GM19238 (cell line): ENCODE results near the gene RNLS.
A peak's percentile ranks its signal among the peaks of the same experiment; 100 is the strongest.
"Not testable (repeated sequence)": the region's sequence is repeated elsewhere in the genome, so short reads cannot be mapped to it uniquely, and the experiment has no call there.

Experiments used
- DNase-seq: peaks from one replicate; pipeline ENCODE4 v3.0.0; 2011; ENCODE audit warnings: low spot score; ENCODE audit not compliant: insufficient read length

Gene RNLS

GRCh38 chr10:88309365-88309764 lies 273.8 kb downstream of the RNLS start:
- DNase-seq = no peak

DNA sequence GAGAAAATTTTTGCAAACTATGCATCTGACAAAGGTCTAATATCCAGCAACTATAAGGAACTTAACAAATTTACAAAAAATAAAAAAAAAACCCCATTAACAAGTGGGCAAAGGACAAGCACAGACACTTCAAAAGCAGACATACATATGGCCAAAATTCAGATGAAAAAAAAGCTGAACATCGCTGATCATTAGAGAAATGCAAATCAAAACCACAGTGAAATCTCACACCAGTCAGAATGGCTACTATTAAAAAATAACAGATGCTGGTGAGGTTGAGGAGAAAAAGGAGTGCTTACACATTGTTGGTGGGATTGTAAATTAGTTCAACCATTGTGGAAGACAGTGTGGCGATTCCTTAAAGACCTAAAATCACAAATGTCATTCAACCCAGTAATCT lies 274.8 kb downstream of the RNLS start:
- not testable (repeated sequence) for DNase-seq

- no peak for DNase-seq
Measured at GRCh38 chr10:88299787-88300186, 283.3 kb downstream of the RNLS start.

- DNase-seq = no peak
Measured at GRCh38 chr10:88297103-88297502, 286.0 kb downstream of the RNLS start.

DNA sequence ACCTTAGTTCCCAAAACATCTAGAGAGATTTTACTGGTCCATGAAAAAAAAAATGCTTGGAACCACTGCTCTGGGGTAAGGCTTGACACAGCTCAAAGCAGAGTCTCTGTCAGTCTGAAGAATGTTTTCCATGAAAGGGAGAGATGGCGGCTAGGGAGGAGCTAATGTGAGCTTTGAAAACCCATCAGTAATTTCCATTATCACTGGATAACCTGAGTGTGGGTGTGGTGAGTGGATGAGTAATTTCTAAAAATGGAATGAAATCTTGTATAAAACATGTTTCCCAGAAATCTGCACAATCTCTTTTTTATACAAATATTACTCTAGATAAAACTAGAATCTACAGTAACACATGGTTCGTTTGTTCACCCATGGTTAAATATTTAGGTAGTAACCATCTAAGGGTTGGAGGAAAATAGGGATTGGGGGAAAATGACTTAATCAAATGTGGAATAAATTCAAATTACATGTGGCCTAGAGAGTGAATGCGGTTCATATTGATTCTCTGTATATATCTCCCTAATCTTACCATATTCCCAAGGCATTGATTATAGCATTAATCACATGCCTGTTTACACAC lies 289.4 kb downstream of the RNLS start:
- DNase-seq = no peak

DNA sequence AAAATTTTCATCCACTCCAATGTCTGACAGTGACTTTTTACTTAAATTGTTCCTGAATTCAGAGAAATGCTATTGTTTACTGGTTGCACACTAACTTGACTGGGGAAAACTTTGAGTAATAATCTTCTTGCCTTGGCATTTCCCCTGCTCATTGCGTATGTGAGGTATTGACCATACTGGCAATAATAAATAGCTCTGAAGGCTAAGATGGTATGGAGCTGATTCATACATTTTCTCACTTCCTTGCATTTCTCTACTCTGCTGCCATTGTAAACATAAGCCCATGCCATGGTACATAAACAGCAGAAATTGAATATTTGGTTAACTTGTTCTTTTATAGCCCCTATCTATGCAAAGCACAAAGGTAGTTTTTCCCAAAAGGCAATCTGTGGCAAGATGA lies 290.0 kb downstream of the RNLS start:
- DNase-seq = no peak

GRCh38 chr10:88292185-88292514 lies 291.0 kb downstream of the RNLS start:
- no peak for DNase-seq

DNA sequence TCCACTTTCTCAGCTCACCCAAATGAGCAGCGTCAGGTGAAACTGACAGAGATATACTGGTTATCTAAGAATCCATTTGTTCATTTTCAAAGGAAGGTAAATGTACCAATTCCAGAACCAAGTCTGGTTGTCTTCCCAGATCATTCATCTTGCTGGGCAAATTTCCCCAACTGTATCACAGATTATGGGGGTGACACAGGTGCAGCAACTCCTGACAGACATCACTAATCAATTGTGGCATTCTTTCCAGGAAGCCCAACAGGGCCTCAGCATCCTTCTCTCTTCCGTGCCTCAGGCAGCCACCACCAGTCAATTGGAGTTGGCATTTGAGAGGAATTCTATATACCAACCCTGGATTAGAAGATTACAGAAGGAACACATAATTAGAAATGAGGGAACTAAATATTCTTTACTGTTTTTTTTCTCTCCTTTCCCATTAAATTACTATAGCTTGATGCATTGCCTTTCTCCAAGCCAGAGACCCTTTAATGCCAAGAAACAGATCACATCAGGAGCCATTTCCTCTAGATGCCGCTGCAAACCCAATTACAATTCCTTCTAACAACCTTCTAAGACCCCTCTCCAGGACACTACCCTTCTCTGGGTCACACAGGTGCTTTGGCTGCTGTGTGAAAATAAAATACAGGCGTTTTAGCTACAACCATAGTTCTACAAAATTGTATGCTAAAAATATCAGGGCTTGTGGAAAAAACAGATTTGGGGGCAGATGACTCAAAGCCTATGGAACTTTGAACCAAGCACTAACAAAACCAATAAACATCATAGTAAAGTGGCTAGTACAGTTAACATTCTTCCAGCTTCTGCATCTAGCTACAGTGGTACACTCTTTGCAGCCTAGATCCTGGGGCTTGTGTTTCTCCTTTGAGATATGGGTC lies 291.6 kb downstream of the RNLS start:
- no peak for DNase-seq

DNA sequence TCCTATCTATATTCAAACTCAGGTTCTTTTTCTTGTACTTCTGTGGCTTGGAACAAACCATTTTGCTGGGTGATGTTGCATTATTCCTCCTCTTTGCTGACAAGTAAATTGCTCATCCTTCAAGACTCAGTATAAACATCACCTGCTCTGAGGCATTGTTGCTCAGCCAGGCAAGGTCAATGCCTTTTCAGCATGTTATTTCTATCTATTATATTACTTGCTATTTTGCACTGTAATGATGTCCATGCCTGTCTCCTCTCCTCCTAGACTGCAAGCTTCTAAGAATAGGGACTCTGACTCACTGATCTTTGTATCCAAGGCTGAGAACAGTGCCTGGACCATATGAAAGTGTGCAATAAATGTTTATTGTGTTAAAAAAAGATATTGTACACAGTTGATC lies 293.8 kb downstream of the RNLS start:
- no peak for DNase-seq

- DNase-seq = no peak
Measured at GRCh38 chr10:88288320-88289059, 294.6 kb downstream of the RNLS start.

DNA sequence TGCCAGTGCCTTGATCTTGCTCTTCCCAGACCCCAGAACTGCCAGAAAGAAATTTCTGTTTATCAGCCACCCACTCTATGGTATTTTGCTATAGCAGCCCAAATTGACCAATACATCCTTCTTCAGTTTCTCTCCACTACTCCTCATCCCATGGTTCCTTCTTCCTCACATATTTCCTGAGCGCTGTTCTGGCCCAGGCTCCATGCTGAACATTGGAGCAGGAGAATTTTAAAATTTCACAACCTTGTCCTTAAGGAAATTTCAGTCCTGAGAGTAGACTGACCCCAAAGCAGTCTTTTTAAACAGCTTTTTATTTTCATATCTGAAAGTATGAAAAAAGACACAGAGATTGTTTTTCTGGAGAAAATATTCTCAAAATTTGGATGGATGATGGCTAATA lies 297.1 kb downstream of the RNLS start:
- no peak for DNase-seq

- no peak for DNase-seq
Measured at GRCh38 chr10:88281592-88282347, 301.3 kb downstream of the RNLS start.

DNA sequence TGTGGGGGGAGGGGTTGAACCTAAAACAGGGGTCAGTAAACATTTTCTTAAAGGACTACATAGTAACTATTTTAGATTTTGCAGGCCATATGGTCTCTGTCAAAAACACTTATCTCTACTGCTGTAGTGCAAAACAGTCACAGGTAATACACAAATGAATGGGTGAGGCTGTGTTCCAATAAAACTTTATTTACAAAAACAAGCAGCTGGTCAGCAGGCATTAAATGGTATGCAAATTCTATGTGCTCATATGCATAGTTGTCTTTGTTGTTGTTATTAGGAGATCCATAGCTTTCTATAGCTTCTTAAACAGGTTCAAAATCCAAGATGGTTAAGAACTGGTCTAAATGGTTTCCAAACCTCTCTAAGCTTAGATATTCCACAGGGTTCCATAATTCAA lies 302.6 kb downstream of the RNLS start:
- DNase-seq = no peak

DNA sequence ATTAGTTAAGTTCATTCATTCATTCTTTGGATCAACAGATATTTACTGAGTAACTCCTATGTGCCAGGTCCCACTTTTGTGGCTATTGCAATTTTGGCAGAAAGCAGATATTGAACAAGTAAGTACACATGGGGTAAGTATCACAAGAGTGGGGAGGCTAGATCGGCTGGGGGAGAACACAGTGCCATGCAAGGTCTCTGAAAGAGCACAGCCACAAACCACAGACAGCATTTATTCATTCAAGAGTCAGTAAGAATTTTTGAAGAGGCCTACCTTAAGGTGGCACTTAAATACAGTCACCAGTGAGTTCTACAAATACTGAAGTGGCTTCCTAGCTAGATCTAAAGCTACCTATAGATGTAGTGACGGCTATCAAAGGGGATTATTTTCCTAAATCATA lies 304.2 kb downstream of the RNLS start:
- no peak for DNase-seq

GRCh38 chr10:88276945-88277344 lies 306.2 kb downstream of the RNLS start:
- not testable (repeated sequence) for DNase-seq

- no peak for DNase-seq
Measured at GRCh38 chr10:88274286-88274685, 308.8 kb downstream of the RNLS start.

GRCh38 chr10:88273567-88273966 lies 309.6 kb downstream of the RNLS start:
- DNase-seq = no peak

DNA sequence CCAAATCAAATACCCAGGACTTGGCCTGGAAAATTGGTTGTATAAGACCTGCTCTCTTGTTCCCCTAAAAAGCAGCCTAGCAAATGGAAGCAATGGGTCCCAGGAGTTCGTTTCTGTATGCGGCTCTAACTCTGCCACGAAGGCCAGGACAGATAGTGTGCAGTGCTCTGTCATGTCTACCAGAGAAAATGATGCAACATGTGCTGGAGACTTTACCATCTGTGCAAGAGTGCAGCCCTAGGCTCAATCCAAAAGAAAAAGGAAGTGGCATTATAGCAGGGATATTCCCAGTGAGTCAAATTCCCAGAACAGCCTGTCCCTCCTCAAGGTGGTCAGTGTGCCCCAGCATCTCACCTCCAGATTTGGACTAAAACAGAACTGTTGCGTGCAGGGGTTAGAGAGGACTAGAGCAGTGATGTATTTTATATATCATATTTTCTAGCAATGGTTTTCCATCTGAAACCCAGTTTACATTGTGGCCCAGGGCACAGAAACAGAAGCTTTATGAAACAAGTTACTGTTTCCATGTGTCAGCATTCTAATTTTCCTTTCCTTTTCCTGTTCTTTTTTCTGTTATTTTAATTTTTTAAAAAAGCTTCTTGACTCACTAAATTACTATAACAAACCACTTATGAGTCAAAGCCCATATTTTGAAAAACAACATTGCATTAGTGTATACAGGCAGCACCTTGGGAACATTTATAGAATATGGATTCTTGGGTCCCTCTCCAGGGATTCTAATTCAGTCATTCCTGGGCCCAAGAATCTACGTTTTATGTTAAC lies 311.2 kb downstream of the RNLS start:
- no peak for DNase-seq

DNA sequence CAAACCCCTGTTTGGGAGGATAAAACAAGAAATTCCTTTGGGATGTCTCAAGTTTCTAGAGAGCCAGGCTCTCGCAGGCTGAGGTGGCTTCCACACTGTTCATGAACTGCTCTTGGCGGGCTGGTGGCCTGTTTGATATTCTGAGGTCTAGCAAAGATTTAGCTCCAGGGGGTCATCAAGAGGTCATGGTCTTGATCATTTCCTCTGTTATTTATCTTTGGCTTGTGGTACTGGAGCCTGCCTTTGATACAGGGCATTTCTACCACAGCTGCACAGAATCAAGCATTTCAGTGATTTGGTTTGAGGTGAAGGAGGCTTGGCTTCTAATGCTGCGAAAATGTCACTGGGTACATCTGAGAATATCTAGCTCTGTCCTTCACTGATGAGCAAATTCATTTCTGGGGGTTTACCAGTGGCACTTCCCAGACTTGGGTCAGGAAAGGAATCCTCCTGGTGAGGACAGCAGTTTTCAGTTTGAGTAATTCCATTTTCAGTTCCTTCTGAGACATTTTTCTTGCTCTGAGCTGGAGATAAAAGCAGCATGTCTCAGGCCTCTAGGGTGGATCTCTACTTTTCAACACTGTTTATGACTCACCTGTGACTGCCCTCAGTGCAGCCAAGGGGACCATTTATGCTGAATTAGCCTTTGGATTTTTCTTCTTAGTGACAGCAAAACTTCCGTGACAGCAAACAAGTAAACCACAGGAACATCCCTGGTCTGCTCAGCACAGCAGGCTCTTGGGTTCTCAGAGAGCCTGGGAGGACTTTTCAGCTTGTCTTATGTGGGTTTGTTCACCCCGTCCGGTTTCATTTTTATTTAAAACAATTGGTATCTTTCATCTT lies 312.0 kb downstream of the RNLS start:
- DNase-seq = peak; percentile 32
